HL-60 (cell line): Measurements from ENCODE around the gene PLA2G4B.

ENCODE experiments used
- GABPA ChIP-seq: IDR thresholded peaks from 2 replicates; pipeline ENCODE4 v1.6.1; 2012; ENCODE audit warnings: low read depth
- POLR2AphosphoS5 ChIP-seq: IDR thresholded peaks from 2 replicates; pipeline ENCODE4 v1.6.1; 2012; ENCODE audit warnings: low read depth
- SPI1 ChIP-seq: IDR thresholded peaks from 2 replicates; pipeline ENCODE4 v1.6.1; 2012; ENCODE audit warnings: low read depth, mild to moderate bottlenecking, borderline replicate concordance
- TF ChIP-seq, protein P1 (sequence below): IDR thresholded peaks from one replicate; pipeline ENCODE4 v1.5.1; 2011; ENCODE audit warnings: low read length, control low read depth, inconsistent platforms; ENCODE audit not compliant: insufficient read depth
- TF ChIP-seq, protein P2 (sequence below): IDR thresholded peaks from 2 replicates; pipeline ENCODE4 v1.6.1; 2012; ENCODE audit warnings: low read depth; ENCODE audit not compliant: insufficient replicate concordance

DNA sequence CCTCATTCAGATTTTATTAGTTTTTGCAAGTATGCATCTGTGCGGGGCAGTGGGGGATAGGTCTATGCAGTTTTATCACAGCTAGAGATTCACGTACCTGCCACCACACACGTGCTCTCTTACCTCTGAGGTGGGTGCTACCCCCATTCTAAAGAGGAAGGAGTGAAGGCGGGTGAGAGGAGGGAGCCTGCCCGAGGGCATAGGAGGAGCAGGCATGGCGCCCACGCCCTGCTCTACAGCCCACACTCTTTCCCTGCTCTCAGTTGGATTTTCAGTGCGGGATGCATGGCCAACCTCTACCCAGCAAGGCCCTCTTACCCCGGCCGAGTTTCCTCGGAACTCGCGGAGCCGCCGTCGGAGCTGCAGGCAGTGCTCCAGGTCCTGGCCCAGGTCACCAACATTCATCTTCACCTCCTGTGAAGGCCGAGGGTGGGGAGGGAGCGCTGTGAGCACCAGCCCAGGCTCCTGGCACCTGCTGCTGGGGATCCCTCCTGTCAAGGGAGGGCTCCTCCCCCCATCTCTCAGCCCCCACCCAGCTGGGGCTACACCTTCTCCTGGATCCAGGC, 26.9 kb downstream of the PLA2G4B start:
- TF ChIP-seq, protein P1, sequence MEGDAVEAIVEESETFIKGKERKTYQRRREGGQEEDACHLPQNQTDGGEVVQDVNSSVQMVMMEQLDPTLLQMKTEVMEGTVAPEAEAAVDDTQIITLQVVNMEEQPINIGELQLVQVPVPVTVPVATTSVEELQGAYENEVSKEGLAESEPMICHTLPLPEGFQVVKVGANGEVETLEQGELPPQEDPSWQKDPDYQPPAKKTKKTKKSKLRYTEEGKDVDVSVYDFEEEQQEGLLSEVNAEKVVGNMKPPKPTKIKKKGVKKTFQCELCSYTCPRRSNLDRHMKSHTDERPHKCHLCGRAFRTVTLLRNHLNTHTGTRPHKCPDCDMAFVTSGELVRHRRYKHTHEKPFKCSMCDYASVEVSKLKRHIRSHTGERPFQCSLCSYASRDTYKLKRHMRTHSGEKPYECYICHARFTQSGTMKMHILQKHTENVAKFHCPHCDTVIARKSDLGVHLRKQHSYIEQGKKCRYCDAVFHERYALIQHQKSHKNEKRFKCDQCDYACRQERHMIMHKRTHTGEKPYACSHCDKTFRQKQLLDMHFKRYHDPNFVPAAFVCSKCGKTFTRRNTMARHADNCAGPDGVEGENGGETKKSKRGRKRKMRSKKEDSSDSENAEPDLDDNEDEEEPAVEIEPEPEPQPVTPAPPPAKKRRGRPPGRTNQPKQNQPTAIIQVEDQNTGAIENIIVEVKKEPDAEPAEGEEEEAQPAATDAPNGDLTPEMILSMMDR, result no peak
- no peak for TF ChIP-seq GABPA
- TF ChIP-seq SPI1, result no peak
- TF ChIP-seq POLR2AphosphoS5, result no peak
- TF ChIP-seq, protein P2, sequence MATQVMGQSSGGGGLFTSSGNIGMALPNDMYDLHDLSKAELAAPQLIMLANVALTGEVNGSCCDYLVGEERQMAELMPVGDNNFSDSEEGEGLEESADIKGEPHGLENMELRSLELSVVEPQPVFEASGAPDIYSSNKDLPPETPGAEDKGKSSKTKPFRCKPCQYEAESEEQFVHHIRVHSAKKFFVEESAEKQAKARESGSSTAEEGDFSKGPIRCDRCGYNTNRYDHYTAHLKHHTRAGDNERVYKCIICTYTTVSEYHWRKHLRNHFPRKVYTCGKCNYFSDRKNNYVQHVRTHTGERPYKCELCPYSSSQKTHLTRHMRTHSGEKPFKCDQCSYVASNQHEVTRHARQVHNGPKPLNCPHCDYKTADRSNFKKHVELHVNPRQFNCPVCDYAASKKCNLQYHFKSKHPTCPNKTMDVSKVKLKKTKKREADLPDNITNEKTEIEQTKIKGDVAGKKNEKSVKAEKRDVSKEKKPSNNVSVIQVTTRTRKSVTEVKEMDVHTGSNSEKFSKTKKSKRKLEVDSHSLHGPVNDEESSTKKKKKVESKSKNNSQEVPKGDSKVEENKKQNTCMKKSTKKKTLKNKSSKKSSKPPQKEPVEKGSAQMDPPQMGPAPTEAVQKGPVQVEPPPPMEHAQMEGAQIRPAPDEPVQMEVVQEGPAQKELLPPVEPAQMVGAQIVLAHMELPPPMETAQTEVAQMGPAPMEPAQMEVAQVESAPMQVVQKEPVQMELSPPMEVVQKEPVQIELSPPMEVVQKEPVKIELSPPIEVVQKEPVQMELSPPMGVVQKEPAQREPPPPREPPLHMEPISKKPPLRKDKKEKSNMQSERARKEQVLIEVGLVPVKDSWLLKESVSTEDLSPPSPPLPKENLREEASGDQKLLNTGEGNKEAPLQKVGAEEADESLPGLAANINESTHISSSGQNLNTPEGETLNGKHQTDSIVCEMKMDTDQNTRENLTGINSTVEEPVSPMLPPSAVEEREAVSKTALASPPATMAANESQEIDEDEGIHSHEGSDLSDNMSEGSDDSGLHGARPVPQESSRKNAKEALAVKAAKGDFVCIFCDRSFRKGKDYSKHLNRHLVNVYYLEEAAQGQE, result no peak
